HG03520 (cell line): ENCODE measurements around the gene RCSD1.

Experiments
- ATAC-seq: cut with Tn5 transposase; IDR thresholded peaks from one replicate; pipeline ENCODE4 v1.9.1; 2021; ENCODE audit warnings: mild to moderate bottlenecking, moderate library complexity; ENCODE audit not compliant: unreplicated experiment

Gene RCSD1

DNA sequence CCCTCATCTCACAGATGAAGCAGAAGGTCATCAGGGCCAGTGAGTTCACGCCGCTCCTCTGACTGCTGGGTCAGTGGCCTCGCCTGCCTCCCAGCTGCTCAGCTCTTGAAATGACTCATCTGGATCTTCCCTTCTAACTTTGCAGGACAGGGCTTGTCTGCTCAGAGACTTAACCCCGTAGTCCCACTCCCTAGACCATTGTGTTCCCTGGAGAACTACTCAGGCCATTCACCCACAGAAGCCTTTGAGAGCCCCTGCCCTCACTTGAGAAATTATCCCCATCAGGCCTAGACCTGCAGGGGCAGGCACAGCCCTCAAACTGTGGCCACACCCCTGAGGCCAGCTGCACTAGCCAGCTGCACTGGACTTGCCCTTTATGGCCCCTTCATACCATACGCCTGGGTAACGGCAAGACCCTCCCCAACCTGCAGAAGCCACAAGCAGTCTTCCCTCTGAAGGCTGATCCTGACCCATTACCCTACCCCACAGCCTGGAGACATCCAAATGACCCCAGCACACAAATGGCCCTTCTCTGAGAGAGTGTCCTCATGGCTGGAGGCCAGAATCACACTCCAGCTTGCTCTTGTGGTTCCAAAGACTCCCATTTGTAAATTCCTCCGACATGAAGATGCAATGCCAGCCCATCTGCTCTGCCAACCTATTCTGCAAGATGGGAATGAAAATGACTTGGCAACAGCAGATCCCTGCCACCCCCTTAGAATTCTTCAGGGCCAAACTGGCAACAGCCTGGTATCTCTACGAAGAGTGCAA lies 33.2 kb downstream of the RCSD1 start:
- ATAC-seq = no peak

DNA sequence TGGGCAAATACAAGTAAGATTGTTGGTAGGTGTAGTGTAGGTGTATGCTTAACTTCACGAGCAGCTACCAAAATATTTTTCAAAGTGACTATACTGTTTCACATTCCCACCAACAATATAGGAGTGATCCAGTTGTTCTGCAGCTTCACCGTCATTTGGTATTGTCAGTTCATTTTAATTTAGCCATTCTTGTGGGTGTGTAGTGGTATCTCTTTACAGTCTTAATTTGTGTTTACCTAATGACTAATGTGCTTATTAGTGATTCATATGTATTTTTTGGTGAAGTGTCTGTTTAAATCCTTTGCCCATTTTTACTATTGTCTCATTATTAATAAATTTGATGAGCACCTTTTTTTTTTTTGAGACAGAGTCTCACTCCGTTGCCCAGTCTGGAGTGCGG lies 35.4 kb downstream of the RCSD1 start:
- no peak for ATAC-seq

DNA sequence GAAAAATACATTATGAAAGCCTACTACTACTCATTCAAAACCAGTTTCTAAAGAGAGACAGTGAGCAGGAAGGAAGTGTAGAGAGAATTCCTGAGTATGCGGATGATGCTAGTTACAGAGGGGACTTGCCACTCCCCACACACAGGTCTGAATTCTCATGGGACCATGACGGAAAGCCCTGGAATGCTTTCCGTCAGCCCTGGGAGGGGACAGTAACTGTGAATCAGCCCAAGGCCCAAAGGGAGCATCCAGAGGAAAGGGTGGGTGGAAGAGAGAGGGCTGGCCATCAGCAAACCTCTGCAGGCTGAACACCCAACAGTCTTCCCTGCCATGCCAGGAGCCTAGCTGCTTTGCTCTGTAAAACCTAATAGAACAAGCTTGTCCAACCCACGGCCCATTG lies 36.4 kb downstream of the RCSD1 start:
- no peak for ATAC-seq

DNA sequence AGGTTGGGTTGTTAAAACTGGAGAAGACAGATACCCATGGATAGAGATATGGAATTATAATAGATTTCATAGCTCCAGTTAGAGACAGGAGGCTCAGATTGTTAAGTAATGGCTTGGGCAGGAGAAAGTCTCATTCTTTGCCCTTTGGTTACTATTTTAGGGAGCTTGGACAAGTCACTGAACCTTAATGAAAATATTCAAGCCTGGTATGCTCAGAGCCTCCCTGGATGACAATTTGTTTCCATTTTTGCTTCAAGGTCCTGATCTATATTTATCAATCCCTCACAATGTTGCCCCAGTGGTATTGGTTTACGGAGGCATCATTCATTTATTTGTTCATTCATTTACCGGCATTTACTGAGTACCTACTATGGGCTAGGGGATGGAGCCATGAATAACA lies 37.5 kb downstream of the RCSD1 start:
- ATAC-seq = no peak

DNA sequence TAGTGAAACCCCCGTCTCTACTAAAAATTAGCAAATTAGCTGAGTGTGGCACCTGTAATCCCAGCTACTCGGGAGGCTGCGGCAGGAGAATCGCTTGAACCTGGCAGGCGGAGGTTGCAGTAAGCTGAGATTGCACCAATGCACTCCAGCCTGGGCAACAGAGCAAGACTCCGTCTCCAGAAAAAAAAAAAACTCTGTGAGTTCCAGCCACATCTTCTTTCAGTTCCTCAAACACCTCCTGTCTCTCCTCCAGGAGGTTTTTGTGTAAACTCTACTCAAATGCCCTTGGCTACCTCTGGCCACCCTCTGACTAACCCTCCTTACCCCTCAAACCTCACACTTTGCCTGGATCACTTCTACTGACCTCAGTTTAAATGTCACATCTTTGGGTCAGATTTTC lies 38.1 kb downstream of the RCSD1 start:
- ATAC-seq = peak; percentile 68

DNA sequence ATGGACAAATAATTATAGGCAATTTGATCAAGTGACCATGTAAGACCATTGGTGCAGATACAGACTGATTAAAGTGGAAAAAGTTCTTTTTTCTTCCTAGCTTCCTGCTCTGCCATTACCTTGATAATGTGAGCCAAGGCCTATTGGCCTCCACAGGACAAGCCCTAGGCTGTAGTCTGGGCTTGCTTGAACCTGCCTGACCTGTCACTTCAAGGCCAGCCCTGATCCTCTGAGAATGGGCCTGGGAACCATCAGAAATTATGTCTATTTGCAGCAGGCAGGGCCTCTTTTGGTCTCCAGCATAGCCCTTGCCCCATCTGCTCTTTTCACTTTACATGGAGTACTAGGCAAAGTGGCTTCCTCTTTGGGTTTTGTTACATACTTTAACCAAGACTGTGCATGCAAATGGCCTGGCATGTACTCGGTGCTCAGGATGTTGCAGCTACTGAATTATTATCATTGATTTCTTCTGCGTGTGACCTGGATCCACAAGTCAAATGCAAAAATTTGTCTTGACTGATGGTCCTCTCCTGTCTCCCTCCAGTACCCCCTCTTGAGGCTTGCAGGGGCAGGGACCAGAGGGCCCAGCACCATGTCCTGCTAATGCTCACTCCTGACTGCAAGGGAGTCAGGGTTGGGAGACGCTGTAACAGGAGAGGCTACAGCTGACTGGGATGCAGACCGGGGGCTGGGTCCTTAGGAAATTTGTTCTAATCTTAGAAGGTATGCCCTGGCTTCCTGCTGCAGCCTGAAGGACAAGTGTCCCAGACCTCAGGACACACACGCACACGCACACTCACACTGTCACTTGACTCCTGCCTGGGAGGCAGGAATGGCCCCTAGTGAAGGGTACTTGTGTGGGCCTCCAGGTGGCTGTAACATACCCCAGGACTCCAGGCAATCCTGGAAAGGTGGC lies 39.4 kb downstream of the RCSD1 start:
- peak; percentile 37 for ATAC-seq

DNA sequence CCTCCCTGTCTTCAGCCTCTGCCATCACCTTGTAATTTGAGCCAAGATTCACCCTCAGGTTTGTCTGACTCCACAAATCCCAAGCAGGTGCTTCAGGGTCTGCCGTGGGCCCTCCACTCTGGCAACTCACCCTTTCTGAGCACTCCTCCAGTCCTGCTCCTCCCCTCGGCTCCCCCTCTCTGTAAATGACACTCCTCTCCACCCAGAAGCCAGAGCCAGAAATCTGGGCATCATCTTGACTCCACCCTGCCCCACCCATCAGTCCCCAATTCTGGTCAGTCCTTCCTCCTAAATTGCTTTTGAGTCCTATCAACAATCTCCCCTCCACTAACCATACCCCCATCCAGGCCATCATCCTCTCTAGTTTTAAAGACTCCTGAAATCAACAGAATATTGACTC lies 40.5 kb downstream of the RCSD1 start:
- no peak for ATAC-seq

DNA sequence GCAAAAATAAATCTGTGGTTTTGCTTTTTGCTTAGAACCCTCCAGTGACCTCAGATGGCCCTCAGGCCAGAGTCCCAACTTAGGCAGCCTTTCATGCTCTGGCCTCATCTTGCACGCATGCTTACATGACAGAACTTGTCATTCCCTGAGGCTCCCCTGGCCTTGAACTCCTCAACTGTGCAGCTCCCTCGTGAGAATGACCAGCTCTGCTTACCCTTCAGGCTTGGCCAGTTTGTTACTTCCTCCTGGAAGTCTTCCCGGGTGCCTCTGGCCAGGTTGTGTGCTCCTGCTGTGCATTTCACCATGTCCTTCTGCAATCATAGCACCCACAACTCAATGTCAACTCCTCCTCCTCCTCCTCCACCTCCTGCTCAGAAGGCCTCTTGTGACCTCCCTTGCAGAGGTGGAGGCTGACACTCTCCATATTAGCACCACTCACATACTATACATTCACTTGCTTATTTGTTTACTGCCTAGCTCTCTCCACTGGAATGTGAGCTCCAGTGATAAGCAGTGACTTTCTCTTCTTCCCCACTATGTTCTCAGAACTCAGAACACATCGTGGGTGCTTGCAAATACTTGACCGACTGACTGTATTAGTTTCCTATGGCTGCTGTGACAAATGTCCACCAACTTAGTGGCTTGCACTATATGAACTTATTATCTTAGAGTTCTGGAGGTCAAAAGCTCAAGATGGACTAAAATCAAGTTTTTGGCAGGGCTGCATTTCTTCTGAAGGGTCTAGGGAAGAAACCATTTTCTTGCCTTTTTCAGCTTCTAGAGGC lies 41.9 kb downstream of the RCSD1 start:
- ATAC-seq = no peak

DNA sequence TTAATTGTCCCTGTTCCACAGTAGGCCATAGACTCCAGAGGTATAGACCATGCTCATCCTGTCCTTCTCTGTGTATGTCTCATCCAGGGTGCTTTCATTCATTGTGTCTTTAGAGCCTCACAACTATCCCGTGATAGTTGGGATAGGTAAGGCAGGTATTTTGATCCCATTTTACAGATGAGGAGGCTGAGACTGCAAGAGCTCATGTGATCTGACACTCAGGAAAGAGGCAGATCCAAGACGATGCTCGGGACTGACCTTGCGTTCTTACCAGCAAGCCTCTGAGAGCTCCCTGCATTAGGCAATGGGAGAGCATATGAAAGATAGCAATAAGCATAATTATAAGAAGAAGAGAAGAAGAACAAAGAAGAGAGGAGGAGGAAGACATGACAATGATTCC lies 42.8 kb downstream of the RCSD1 start:
- no peak for ATAC-seq

DNA sequence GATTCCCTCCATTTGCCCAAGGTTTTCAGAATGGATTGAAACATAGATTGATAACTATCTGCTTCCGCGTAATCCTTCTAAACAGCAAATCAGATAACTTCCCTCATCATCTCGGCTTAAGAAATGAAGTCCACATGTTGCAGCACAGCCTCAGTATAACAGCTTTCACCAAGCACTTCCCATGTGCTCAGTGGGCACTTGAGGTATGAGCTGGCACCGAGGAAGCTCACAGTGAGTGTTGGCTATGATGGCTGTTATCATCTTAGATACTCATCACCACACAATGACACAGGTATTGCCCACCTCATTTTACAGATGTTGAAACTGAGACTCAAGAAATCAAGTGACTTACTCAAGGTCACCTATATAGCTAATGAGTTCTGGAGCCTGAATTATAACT lies 43.2 kb downstream of the RCSD1 start:
- no peak for ATAC-seq

DNA sequence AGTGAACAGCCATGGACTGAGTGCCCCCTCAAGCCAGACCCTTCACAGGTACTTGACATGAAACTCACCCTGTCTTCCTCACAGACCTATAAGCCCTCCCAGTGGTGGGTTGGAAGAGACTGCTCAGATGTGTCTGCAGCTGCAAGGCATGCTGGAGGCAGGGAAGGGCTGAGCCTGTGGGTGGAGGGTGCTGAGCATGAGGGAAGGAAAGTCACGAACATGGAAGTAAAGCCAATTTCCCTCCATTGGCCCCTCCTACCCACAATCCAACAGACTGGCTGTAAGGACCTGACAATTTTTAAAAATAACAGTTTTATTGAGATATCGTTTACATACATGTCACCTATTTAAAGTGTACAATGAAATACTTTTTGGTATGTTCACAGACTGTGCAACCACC lies 44.1 kb downstream of the RCSD1 start:
- no peak for ATAC-seq

DNA sequence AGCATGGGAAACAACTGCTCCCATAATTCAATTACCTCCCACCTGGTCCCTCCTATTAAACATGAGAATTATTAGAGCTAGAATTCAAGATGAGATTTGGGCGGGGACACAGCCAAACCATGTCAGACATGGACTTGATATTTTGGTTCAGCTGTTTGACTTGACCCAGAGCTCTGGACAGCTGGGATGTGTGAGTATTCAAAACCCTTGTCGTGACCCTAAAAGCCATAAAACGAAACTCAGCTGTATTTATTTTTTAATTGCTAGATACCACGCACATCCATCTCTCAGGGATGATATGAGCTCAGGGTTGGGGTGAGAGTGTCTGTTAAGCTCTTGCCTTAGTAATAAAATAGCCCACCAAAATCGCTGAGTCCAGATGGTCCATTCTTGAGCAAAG lies 45.4 kb downstream of the RCSD1 start:
- no peak for ATAC-seq

DNA sequence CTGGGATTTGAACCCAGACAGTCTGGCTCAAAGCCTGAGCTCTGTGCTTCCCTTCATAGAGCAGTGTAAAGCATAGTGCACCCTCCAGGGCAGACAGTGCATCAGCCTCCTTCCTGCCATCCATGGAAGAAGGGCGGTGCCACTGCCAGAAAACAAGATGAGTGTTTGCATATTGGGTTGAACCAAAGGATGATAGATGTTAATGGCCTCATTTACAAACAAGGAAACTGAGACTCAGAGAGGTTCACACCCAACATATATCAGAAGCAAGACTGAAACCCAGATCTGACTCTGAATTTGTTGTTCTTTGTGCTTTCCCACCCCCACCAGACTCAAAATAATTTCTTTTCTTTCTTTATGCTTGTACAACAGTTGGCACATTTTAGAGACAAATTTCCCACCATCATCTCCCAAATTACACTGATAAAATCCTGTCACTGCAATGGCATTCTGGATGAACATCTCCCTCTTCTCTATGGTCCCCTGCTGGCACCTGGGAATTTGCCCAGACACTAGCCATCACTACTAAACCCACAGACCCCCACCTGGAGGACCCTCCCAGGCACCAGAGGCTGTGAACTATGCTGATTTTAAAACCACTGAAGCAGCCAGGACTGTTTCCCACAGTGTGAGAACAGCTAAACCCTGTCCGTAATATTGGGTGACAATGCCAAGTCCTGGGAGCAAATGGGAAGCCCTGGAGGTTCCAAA lies 46.3 kb downstream of the RCSD1 start:
- no peak for ATAC-seq

DNA sequence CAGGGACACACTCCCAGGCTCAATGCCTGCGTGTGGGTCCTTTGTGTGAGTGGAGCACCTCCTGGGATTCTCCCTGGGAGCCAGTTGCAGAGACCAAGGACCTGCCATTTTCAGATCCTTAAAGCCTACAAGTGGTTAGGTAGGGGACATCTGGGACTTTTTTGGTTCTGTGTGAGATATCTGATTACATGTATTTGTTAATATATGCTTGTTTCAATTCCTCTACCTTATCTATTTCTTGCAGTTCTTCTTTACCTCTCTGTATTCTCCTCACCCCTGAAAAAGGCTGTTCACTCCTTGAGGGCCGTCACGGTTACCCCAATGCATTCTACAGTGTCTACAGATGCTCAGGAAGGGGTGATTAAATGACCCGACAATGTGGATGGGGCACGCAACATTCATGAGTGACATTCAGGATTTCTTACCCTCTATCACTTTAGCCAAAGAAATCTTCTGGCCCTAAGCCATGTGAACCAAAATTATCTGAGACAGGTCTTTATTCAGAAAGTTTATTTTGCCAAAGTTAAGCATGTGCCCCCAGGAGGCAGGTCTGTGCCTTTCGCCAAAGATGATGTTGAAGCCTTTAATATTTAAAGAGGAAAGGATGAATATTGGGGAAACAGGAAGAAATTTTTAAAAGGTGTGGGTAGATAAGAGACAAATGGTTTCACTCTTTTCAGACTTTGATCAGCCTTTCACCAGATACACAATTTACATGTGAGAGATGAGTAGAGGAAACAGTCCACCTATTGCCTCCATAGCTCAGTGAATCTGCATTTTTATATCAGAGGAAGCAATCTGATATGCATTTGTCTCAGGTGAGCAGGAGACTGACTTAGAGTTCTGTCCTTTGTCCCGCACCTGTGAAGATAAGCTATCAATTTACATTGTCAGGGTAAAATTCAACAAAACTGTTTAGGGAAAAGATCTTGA lies 47.1 kb downstream of the RCSD1 start:
- ATAC-seq = no peak

DNA sequence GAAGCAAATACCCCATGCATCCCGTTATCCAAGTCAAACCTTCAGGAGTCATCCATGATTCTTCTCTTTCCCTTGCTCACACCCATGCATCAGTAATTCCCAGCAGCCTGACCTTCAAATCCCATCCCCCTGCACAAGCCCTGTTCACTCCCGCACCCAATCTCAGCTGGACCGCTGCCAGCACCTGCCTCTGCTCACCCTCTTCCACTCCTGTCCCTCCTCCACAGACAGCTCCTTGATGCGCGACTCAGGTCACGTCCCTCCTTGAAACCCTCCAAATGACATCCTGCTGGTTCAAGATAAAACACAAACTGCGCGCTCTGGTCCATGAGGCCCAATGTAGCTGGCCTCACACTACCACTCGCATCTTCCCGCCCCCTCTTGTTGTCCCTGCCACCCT lies 48.4 kb downstream of the RCSD1 start:
- no peak for ATAC-seq

DNA sequence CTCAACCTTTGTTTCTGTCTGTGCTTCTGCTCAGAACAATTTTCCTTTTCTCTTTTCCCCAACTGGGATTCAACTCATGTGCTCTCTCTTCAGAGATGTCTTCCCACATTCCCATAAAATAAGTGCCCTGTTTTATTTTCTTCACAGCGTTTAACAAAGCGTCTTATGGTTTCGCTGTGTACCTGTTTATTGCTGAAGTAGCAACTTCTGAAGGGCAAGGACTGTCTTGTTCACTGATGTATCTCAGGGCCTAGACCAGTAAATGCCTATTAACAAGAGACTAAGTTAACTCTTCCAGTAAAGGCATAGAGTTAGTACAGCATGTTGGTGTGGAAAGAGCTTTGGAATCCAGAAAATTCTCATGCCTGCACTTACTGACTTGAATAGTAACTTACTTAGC lies 48.8 kb downstream of the RCSD1 start:
- no peak for ATAC-seq

DNA sequence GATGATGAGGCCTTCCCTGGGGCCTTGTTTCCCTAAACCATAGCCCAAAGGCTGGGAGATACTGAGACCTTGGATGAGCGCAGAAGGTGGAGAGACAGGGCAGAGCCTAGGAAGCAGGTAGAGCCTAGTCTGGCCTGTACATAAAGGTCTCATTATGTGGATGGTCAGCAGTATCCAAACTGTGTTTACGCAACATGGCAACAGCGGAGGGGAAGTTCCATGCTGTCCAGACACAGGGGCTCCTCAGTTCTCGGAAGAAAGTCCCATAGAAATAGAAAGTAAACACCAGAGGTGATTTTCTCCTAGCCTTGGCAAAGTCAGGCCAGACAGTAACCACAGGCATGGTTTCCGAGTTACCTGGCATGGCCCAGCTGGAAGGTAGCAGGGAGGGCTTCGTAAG lies 49.7 kb downstream of the RCSD1 start:
- no peak for ATAC-seq

DNA sequence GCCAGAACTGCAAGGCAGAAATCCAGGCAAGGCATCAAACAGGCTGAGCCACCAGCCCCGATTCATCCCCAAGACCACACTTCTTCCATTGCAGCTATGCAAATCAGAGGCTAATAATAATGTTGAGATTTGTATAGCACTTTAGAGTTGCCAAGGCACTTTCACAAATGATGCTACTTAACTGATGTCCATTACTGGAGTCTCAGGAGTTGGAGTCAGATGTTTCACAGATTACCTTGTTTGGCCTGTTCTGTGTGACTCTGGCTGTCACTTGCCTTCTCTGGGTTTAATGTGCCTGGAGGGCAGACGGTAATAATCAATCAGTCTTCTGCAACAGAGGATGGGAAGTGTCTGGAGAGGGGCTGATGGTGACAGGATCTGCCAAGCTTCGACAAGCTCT lies 51.0 kb downstream of the RCSD1 start:
- no peak for ATAC-seq

DNA sequence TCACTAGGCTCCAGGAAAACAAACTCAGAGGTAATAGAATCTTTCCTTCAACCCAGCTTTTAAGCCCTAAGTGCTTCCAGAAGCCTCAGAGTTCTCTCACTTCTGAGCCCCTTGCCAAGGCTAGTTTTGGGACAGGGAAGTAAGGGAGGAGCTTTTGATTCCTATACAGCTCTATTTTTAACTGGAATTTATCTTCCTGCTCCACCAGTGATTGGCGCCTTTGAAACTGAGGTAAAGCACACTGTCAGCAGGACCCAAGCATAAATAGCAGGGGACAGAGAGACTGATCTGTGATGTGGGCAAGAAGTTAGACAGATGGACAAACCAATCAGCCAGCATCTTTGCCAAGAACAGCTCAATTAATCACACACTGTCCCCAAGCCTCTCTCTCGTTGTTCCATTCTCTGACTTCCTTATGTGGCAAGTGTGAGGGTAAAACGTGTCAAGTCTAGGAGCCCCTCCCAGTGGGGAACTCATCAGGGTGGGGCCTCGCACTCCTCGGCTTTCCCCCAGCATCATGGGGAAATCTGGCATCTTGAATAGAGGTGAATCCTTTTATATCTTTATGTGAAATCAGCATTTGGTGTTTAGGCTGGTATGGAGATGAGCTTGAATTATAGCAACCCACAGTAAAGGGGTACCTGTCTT lies 51.5 kb downstream of the RCSD1 start:
- no peak for ATAC-seq
